ENCODE data around the gene ZNF581.

The ZNF581 gene

GRCh38 chr19:55668603-55669348, 25.3 kb downstream of the ZNF581 start:
- no peak for DNase-seq

- DNase-seq = no peak
Measured at GRCh38 chr19:55669418-55670279, 26.2 kb downstream of the ZNF581 start.

GRCh38 chr19:55670280-55671053, 27.0 kb downstream of the ZNF581 start:
- DNase-seq = no peak

GRCh38 chr19:55671054-55671378, 27.6 kb downstream of the ZNF581 start:
- DNase-seq = no peak

GRCh38 chr19:55672418-55672817, 29.0 kb downstream of the ZNF581 start:
- no peak for DNase-seq

GRCh38 chr19:55673465-55673864, 30.0 kb downstream of the ZNF581 start:
- no peak for DNase-seq

- no peak for DNase-seq
Measured at GRCh38 chr19:55673889-55674288, 30.4 kb downstream of the ZNF581 start.

- no peak for DNase-seq
Measured at GRCh38 chr19:55674459-55674840, 31.0 kb downstream of the ZNF581 start.

- peak; percentile 97 to 98 for DNase-seq
Measured at GRCh38 chr19:55674841-55675660, 31.6 kb downstream of the ZNF581 start, which contains the start of gene EPN1. Gene EPN1, plus strand, starts transcription at chr19:55675226. Its CDS starts 3,402 bp downstream, at chr19:55678628.

GRCh38 chr19:55675661-55676354, 32.4 kb downstream of the ZNF581 start:
- no peak for DNase-seq

- no peak for DNase-seq
Measured at GRCh38 chr19:55676383-55676782, 32.9 kb downstream of the ZNF581 start.

- DNase-seq = no peak
Measured at GRCh38 chr19:55676889-55677505, 33.5 kb downstream of the ZNF581 start.

- no peak for DNase-seq
Measured at GRCh38 chr19:55677572-55678028, 34.2 kb downstream of the ZNF581 start.

- peak; percentile 25 to 79 for DNase-seq
Measured at GRCh38 chr19:55678121-55678671, 34.7 kb downstream of the ZNF581 start.

- no peak for DNase-seq
Measured at GRCh38 chr19:55679343-55680257, 36.2 kb downstream of the ZNF581 start.

GRCh38 chr19:55680339-55681130, 37.1 kb downstream of the ZNF581 start:
- DNase-seq = no peak

GRCh38 chr19:55681131-55682092, 38.0 kb downstream of the ZNF581 start:
- DNase-seq = no peak
